GM12875 (cell line): Measurements from ENCODE around the gene NSD2.

Experiments used
- H3K4me3 ChIP-seq: one replicate; pipeline ENCODE4 v1.5.1; 2011; ENCODE audit warnings: low read depth, low read length, control low read depth
- TF ChIP-seq, protein P1 (sequence below): IDR thresholded peaks from 2 replicates; pipeline ENCODE4 v1.5.1; 2011; ENCODE audit warnings: low read depth, mild to moderate bottlenecking, control low read depth, inconsistent platforms, low read length, moderate library complexity, borderline replicate concordance; ENCODE audit not compliant: insufficient read depth

NSD2 gene

DNA sequence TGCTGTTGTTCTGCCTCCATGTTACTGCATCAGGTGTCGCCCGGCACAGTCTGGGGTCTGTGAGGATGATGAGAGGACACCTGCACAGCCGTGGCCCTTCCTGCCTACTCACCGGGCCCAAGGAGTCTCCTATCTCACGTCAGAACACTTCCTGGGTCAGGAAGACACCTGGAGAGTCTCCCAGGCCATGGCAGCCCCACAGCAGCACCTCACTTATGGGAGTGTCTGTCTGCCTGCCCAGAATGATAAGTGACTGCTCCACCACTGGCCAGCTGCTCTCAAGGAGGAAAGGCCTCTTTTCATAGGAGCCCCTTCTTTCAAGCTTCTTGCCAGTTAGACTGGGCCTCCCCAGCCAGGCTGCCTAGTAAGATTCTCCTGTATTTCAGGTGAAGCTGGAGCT is 81.5 kb downstream of the NSD2 start:
- TF ChIP-seq, protein P1, sequence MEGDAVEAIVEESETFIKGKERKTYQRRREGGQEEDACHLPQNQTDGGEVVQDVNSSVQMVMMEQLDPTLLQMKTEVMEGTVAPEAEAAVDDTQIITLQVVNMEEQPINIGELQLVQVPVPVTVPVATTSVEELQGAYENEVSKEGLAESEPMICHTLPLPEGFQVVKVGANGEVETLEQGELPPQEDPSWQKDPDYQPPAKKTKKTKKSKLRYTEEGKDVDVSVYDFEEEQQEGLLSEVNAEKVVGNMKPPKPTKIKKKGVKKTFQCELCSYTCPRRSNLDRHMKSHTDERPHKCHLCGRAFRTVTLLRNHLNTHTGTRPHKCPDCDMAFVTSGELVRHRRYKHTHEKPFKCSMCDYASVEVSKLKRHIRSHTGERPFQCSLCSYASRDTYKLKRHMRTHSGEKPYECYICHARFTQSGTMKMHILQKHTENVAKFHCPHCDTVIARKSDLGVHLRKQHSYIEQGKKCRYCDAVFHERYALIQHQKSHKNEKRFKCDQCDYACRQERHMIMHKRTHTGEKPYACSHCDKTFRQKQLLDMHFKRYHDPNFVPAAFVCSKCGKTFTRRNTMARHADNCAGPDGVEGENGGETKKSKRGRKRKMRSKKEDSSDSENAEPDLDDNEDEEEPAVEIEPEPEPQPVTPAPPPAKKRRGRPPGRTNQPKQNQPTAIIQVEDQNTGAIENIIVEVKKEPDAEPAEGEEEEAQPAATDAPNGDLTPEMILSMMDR = no peak
- no peak overlapping the region for H3K4me3 ChIP-seq

DNA sequence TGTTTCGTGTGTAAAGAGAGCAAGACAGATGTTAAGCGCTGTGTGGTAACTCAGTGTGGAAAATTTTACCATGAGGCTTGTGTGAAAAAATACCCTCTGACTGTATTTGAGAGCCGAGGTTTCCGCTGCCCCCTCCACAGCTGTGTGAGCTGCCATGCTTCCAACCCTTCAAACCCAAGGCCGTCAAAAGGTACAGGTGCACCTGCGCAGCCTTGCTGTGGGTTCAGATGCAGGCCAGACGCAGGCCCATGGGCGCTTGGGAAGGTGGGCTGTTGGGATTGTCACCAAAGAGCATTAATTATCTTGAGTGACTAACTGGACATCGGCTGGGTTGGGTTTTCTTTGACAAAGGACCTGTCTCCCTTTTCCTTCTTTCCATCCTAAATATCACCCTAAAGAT is 82.1 kb downstream of the NSD2 start:
- TF ChIP-seq, protein P1 = no peak
- H3K4me3 ChIP-seq = no peak overlapping the region

GRCh38 chr4:1956631-1957030 is 85.4 kb downstream of the NSD2 start:
- H3K4me3 ChIP-seq = no peak overlapping the region
- TF ChIP-seq, protein P1 = no peak

DNA sequence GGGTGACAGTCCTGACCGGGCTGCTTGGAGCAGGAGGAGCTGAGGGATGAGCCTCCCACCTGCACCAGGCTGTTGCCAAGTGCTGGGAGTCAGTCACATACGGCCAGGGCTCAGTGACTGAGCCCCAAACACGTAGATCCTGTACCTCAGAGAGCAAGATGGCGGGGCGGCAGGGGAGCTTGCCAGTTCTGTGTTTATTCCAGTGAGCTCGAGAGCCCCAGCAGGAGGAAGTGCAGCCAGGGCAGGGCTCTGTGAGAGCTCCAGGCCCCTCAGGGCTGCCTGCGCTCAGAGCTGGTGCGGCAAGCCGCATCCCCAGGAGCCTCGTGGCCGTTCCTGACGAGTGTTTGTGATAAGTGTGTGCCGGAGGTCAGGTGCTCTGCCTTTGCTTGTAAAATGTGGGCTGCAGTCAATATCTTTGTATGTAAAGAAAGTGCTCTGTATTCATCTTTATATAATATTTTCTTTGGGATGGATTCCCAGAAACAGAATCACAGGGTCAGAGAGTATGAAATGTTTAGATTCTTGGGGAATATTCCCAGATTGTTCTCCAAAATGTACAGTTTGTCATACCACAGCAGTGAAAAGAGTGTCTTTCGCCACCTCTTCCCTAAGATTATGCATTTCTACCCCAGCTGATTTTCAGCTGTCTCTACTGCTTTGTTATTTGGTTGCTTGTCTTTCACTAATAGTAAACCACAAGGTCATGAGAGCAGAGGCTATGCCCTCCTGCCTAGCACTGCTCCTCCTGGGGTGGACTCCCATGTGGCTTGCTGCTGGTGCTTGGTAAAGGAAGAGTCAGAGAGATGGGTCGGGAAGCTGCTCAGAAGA is 87.3 kb downstream of the NSD2 start:
- TF ChIP-seq, protein P1 = no peak
- no peak overlapping the region for H3K4me3 ChIP-seq

DNA sequence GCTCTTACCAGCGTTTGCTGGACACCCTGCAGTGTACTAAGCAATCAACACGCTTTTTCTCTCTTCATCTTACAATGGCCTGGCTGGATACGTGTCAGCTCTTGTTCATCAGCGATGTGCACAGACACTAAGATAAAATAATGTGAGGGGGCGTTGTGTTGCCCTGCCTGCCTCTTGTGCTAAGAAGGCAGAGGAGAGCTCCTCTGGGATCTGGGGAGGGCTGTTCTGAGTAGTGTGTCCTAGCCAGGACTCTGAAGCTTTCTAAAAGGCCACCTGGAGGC is 87.9 kb downstream of the NSD2 start:
- TF ChIP-seq, protein P1 = no peak
- H3K4me3 ChIP-seq = no peak overlapping the region

DNA sequence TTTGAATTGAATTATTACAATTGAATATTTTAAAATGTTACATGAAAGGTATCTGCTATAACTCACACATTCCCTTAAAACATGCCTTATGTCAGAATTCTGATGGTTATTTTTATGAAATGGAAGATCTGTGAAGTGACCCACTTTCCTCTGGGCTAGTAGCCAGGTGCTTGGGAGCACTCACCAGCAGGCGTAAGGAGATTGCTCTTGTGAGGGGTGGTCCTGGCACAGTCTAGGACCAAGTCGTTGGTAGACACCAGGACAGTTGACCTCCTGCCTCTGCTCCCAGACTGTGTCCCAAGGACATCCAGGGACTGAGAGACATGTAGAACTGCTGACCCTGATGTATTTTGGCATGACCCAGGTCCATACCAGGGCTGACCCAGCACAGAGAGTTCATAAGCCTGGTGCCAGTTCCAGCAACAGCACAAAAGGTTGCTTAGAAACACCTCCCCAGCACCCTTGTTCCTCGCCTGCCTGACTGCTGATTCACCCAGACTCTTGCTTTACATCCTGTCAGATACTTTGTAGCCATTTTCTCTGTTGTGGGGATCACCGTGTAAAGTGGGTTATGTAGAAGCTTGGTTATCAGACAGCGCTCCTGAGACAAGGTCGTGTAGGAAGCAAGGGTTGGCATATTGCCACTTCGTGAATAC is 89.1 kb downstream of the NSD2 start:
- TF ChIP-seq, protein P1 = no peak
- H3K4me3 ChIP-seq = no peak overlapping the region

GRCh38 chr4:1961038-1961437 is 89.8 kb downstream of the NSD2 start:
- H3K4me3 ChIP-seq = no peak overlapping the region
- TF ChIP-seq, protein P1 = no peak
